ENCODE data around the gene GLP2R. TPM values are rescaled to one million over a fixed set of nuclear protein-coding genes. Genes with fewer than 3 reads are reported as not detected.

The GLP2R gene
- total and polyA plus RNA-seq, 2 of the 8 experiments (the other 6 are each of a cell fraction or from before 2014, with no cell fraction given), result not detected

- Histone ChIP-seq H4K5ac (ENCODE audit: insufficient read length, low read depth, low read length) (no peak overlapping the region), H3K14ac (ENCODE audit: insufficient read length) (no peak overlapping the region), H2BK15ac (ENCODE audit: low read length) (no peak overlapping the region), H3K36me3 (ENCODE audit: control insufficient read depth in 2 of 4, insufficient read depth in 4 of 4, low read length in 3 of 4) (no peaks in the 10 kb centered on the region), H2BK20ac (ENCODE audit: low read length) (no peak overlapping the region), H3K4me3 (ENCODE audit: extremely low read depth in 1 of 4, insufficient read depth in 2 of 4, low read depth in 3 of 4, low read length in 4 of 4) (no peak overlapping the region), H3K4me1 (replicated peaks in 1 of 4; ENCODE audit: control insufficient read depth in 3 of 4, insufficient read depth in 4 of 4, low read length in 3 of 4) (no peaks in the 10 kb centered on the region), H2AK5ac (ENCODE audit: low read depth, low read length) (no peak overlapping the region), H3K23me2 (ENCODE audit: low read depth, low read length) (no peaks in the 10 kb centered on the region), H3K27ac (ENCODE audit: low read depth, low read length) (no peak overlapping the region), H2BK120ac (replicated peaks; ENCODE audit: low read depth, low read length) (no peak overlapping the region), H2AFZ (ENCODE audit: low read length) (no peak overlapping the region), H4K91ac (replicated peaks; ENCODE audit: insufficient read length, low read length) (no peak overlapping the region), H3K4me2 (ENCODE audit: insufficient read depth in 1 of 2, low read depth in 2 of 2, low read length in 2 of 2) (no peak overlapping the region), H3K9me3 (ENCODE audit: insufficient read depth in 2 of 2, low read depth in 1 of 2, low read length in 1 of 2) (peaks cover 0 to 5% of the 10 kb centered on the region in 2 experiments; a peak in 1 of 4 replicates), H3K23ac (ENCODE audit: insufficient read length) (no peak overlapping the region), H3K56ac (replicated peaks; ENCODE audit: insufficient read length, low read depth, low read length) (no peak overlapping the region), H3K79me1 (ENCODE audit: low read depth, low read length) (no peaks in the 10 kb centered on the region), H3K27me3 (replicated peaks in 1 of 4; ENCODE audit: control insufficient read depth in 3 of 4, extremely low read depth in 1 of 4, insufficient read depth in 3 of 4, low read length in 3 of 4) (no peaks in the 10 kb centered on the region), H2BK5ac (ENCODE audit: low read depth, low read length) (no peak overlapping the region), H3K9ac (replicated peaks in 1 of 4; ENCODE audit: extremely low read depth in 1 of 4, low read depth in 3 of 4, low read length in 3 of 4) (no peak overlapping the region), H3K18ac (ENCODE audit: extremely low read depth, low read length) (no peak overlapping the region), H2BK12ac (ENCODE audit: low read depth, low read length) (no peak overlapping the region), H4K20me1 (replicated peaks in 1 of 2; ENCODE audit: control insufficient read depth in 1 of 2, insufficient read depth in 2 of 2, low read length in 2 of 2) (no peaks in the 10 kb centered on the region), H3K79me2 (ENCODE audit: control insufficient read depth in 1 of 2, insufficient read depth in 2 of 2, low read length in 2 of 2) (no peaks in the 10 kb centered on the region), H4K8ac (ENCODE audit: extremely low read depth, insufficient read depth, low read length) (no peak overlapping the region), H3K4ac (replicated peaks; ENCODE audit: insufficient read length, low read depth, low read length) (no peak overlapping the region)
- DNase-seq (ENCODE audit: low read depth in 1 of 2, low spot score in 2 of 2) (peak in 1 of 2 experiments; percentile 4), FAIRE-seq (no peak)
- TF ChIP-seq GABPA (IDR thresholded peaks at IDR 0.05; ENCODE audit: borderline replicate concordance, insufficient read depth, low read length) (no peak), YY1 (IDR thresholded peaks at IDR 0.05; ENCODE audit: low read depth, low read length) (no peak), BCL11A (IDR thresholded peaks at IDR 0.05; ENCODE audit: low read depth in 2 of 2, low read length in 2 of 2) (no peak), FOSL1 (IDR thresholded peaks at IDR 0.05; ENCODE audit: insufficient read depth, low read depth, low read length) (no peak), CTCF (IDR thresholded peaks at IDR 0.05; ENCODE audit: control extremely low read depth in 1 of 3, insufficient read depth in 1 of 3, low read depth in 1 of 3, low read length in 3 of 3) (no peak), JUN (IDR thresholded peaks at IDR 0.05; ENCODE audit: low read depth, low read length) (no peak), HDAC2 (IDR thresholded peaks at IDR 0.05; ENCODE audit: borderline replicate concordance in 1 of 2, low read depth in 2 of 2, low read length in 2 of 2) (no peak), CBX5 (IDR thresholded peaks at IDR 0.05; ENCODE audit: low read depth, low read length) (no peak), MAX (IDR thresholded peaks at IDR 0.05) (no peak)
- CTCF ChIA-PET (ENCODE audit: partially characterized antibody), result interaction anchor here (0.6 to 1.1 kb wide), 3 partner anchors 18 to 96 kb away, joined by 3 to 4 read pairs (median 3); no protein-coding TSS in a partner anchor
- 77% methylated on average over 1 of the region's 1 CpG; no CpG with 5 or more reads in 1 of the 2 experiments for WGBS, 2 experiments (ENCODE audit: extremely low coverage in 1 of 2, insufficient coverage in 1 of 2, insufficient read length in 1 of 2, insufficient replicate concordance in 2 of 2, low coverage in 1 of 2, low lambda C conversion rate in 2 of 2, missing lambda C conversion rate in 1 of 2)
- POLR2A ChIA-PET (ENCODE audit: partially characterized antibody), result no interaction called here
Measured at GRCh38 chr17:9862220-9862619, 36.5 kb downstream of the GLP2R start.

All from H1 (cell line).